WI38 (cell line): Measurements from ENCODE around the gene PIAS1.

Experiments
- H3K4me3 ChIP-seq: 2 replicates; pipeline ENCODE4 v1.5.1; 2011; ENCODE audit warnings: low read depth, mild to moderate bottlenecking, control low read depth, low read length
- TF ChIP-seq, protein P1 (sequence below): IDR thresholded peaks from 2 replicates; pipeline ENCODE4 v1.5.1; 2012; ENCODE audit warnings: low read depth, mild to moderate bottlenecking, control low read depth, low read length

The PIAS1 gene

DNA sequence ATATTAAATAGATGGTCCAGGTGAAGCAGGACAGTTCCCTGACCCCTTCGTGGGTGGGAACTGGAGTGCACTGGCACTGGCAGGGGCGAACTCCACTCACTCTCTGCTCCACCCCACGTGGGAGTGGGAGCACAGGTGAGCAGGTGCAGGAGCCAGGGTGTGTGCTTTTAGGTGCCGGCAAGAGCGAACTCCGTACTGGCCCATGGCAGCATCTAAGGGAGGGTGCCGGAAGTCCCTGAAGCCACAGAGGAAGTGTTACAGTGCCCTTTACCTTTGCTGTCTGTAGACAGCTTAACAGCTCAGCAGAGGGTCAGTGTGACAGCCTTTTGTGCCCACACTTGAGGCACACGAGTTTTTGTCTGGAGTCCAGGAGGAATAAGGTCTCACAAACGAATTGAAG lies 26.7 kb upstream of the PIAS1 start:
- H3K4me3 ChIP-seq: no peak overlapping the region
- TF ChIP-seq, protein P1, sequence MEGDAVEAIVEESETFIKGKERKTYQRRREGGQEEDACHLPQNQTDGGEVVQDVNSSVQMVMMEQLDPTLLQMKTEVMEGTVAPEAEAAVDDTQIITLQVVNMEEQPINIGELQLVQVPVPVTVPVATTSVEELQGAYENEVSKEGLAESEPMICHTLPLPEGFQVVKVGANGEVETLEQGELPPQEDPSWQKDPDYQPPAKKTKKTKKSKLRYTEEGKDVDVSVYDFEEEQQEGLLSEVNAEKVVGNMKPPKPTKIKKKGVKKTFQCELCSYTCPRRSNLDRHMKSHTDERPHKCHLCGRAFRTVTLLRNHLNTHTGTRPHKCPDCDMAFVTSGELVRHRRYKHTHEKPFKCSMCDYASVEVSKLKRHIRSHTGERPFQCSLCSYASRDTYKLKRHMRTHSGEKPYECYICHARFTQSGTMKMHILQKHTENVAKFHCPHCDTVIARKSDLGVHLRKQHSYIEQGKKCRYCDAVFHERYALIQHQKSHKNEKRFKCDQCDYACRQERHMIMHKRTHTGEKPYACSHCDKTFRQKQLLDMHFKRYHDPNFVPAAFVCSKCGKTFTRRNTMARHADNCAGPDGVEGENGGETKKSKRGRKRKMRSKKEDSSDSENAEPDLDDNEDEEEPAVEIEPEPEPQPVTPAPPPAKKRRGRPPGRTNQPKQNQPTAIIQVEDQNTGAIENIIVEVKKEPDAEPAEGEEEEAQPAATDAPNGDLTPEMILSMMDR: no peak

DNA sequence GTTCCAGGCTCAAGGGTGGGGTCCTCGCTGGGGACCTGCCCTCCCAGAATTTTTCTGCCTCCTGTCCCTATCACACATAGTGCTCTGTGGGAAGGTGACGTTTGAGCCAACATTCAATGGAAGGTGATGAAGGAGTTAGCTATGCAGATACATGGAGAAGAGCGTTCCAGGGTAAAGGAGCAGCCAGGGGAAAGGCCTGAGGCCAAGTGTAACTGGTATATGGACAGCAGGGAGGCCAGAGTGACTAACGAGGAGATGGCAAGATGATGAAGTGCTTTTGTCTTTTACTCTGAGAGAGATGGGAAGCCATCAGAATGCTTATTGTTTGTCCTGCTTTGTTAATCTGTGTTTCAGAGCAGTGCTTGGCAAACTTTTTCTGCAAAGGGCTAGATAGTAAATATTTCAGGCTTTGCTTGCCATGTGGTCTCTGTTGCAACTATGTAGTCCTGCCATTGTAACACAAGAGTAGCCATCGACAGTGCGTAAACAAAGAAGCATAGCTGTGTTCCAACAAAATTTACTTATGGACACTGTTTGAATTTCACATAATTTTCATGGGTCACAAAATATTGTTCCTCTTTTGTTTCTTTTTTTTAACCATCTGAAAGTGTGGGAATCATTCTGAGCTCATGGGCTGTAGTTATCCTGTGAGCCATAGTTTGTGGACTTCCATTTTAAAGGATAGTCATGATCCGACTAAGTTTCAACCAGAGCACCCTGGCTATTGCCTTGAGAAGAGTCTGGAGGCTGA lies 25.8 kb upstream of the PIAS1 start:
- TF ChIP-seq, protein P1: no peak
- H3K4me3 ChIP-seq: no peak overlapping the region

DNA sequence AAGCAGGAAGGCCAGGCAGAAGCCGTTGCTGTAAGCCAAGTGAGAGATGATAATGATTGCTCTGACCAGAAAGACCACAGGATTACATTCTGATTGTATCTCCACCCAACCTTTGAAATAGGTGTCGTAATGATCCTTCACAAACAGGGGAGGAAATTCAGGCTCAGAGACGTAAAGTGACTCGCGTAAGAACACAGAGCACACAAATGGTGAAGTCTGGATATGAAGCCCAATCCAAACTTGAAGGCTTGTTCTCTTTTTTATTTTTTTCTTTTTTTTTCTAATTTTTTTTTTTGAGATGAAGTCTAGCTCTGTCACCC lies 25.3 kb upstream of the PIAS1 start:
- H3K4me3 ChIP-seq: no peak overlapping the region
- TF ChIP-seq, protein P1: no peak

DNA sequence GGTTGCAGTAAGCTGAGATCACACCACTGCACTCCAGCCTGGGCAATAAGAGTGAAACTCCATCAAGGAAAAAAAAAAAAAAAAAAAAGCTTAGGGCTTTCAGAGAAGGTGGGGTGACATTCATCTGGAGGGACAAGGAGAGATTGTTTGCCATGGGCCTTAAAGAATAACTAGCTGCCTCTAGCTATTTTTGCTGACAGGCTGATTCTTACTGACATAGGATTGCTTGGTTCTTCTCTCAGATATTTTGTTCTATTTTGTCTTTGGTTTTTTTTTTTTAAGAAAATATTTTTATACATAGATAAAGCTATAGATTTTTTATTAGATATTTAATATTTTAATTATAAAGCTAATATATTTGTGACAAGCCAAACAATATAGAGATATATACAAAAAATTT lies 24.2 kb upstream of the PIAS1 start:
- no peak overlapping the region for H3K4me3 ChIP-seq
- TF ChIP-seq, protein P1: no peak

DNA sequence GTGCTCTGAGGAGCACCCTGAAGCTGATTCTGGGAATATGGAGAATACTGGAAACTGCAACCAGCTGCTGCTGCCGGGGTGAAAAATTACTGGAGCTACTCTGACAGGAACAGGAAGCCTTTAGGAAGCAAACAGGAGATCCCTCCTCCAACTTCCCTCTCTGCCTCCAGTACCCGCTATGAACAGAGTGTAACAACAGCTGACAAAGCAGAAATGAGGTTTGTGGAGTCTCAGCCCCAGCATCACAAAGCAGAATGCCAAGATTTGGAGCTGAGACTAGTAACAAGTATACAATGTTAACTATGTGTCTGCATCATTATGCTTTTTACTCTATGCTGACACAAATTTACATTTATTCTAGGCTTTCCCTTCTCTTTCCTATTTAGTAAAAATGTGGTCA lies 22.7 kb upstream of the PIAS1 start:
- no peak overlapping the region for H3K4me3 ChIP-seq
- TF ChIP-seq, protein P1: no peak

DNA sequence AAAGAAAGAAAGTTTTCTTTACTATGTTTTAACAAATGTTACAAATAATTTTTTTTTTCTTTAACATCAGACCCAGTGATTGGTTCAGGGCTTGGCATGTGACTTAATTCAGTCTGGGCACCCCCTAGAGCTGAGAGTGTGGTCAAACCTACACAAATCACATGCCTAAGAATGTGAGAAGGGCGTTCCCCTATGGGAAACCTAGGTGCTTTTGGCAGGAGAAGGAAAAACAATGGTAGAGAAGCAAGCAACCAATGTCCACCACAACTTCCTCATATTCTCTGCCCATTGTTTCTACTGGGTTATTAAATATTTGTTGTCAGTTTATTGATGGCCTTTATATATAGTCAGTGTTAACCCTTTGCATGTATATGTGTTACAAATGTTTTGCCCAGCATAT lies 21.4 kb upstream of the PIAS1 start:
- H3K4me3 ChIP-seq: no peak overlapping the region
- TF ChIP-seq, protein P1: no peak

DNA sequence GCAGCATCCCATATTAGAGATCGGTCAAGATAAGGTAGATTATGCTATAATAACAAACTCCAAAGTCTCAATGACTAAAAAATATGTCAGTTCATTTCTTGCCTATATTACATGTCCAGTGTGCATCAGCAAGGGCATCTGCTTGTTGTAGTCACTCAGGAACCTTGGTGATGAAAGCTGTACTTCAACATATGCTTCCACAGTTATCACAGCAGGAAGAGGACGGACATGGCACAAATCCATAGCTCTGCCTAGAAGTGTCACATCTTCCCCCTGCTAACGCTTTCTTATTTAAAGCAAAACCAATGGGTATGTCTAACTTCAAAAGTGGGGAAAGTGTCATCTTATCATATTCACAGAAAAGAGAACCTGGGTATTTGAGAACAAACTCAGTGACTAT lies 20.0 kb upstream of the PIAS1 start:
- no peak overlapping the region for H3K4me3 ChIP-seq
- TF ChIP-seq, protein P1: no peak
